GM12892 (cell line): ENCODE measurements around the gene PRKAR1A.

Source experiments
- DNase-seq: peaks from one replicate; pipeline ENCODE4 v3.0.0; 2011; ENCODE audit not compliant: insufficient read length
- FAIRE-seq: peaks from 2 replicates; lab custom pipeline; 2011; peaks lifted over from hg19 to GRCh38; lab: Jason Lieb, UNC
- POLR2A ChIP-seq: IDR thresholded peaks from 2 replicates; pipeline ENCODE4 v1.6.1; 2011; ENCODE audit warnings: low read depth, low read length, control low read depth
- POLR2AphosphoS5 ChIP-seq: IDR thresholded peaks from 2 replicates; pipeline ENCODE4 v1.6.1; 2011; ENCODE audit warnings: low read depth, low read length, control low read depth
- TAF1 ChIP-seq: IDR thresholded peaks from 2 replicates; pipeline ENCODE4 v1.6.1; 2011; ENCODE audit warnings: low read depth, mild to moderate bottlenecking, control low read depth, low read length, borderline replicate concordance

Gene PRKAR1A

GRCh38 chr17:68592009-68592408 lies 79.8 kb downstream of the PRKAR1A start:
- DNase-seq = no peak
- no peak for FAIRE-seq

GRCh38 chr17:68592682-68593641 lies 80.7 kb downstream of the PRKAR1A start:
- no peak for TF ChIP-seq TAF1
- no peak for TF ChIP-seq POLR2AphosphoS5
- no peak for TF ChIP-seq POLR2A
- DNase-seq = no peak

More at GRCh38 chr17:68592009-68592408, 79.8 kb downstream of the PRKAR1A start:
- TF ChIP-seq POLR2A (no peak), POLR2AphosphoS5 (no peak), TAF1 (no peak)

GRCh38 chr17:68594552-68594951 lies 82.3 kb downstream of the PRKAR1A start:
- no peak for TF ChIP-seq TAF1
- no peak for TF ChIP-seq POLR2A
- TF ChIP-seq POLR2AphosphoS5 = no peak
- no peak for DNase-seq
- no peak for FAIRE-seq

More at GRCh38 chr17:68592682-68593641, 80.7 kb downstream of the PRKAR1A start:
- FAIRE-seq = no peak

GRCh38 chr17:68595496-68595895 lies 83.3 kb downstream of the PRKAR1A start:
- DNase-seq (no peak), FAIRE-seq (no peak)
- TF ChIP-seq TAF1 (no peak), POLR2AphosphoS5 (no peak), POLR2A (no peak)

GRCh38 chr17:68595986-68596385 lies 83.8 kb downstream of the PRKAR1A start:
- TF ChIP-seq POLR2A (no peak), POLR2AphosphoS5 (no peak), TAF1 (no peak)
- DNase-seq (no peak), FAIRE-seq (no peak)

- TF ChIP-seq TAF1 (no peak), POLR2A (no peak), POLR2AphosphoS5 (no peak)
- DNase-seq = no peak
- FAIRE-seq = no peak
Measured at GRCh38 chr17:68596411-68596945, 84.2 kb downstream of the PRKAR1A start.

- FAIRE-seq (no peak), DNase-seq (no peak)
- no peak for TF ChIP-seq TAF1
- no peak for TF ChIP-seq POLR2A
- no peak for TF ChIP-seq POLR2AphosphoS5
Measured at GRCh38 chr17:68598074-68598473, 85.8 kb downstream of the PRKAR1A start.

GRCh38 chr17:68598545-68598961 lies 86.3 kb downstream of the PRKAR1A start:
- TF ChIP-seq POLR2A (no peak), POLR2AphosphoS5 (no peak), TAF1 (no peak)
- DNase-seq (no peak), FAIRE-seq (no peak)

- DNase-seq = no peak
- TF ChIP-seq TAF1 (no peak), POLR2AphosphoS5 (no peak)
- FAIRE-seq = no peak
Measured at GRCh38 chr17:68599091-68599490, 86.9 kb downstream of the PRKAR1A start.

GRCh38 chr17:68599552-68600066 lies 87.4 kb downstream of the PRKAR1A start:
- TF ChIP-seq POLR2AphosphoS5 (no peak), TAF1 (no peak), POLR2A (no peak)
- FAIRE-seq = no peak
- DNase-seq = no peak
